ENCODE data around the gene FAM200C. TPM values are rescaled to one million over a fixed set of nuclear protein-coding genes. Genes with fewer than 3 reads are reported as not detected.

The FAM200C gene
- total and polyA plus RNA-seq, 9 of the 15 experiments (the other 6 are each of a cell fraction or from before 2014, with no cell fraction given): 1.3 to 7.0 (median 1.8) TPM

DNA sequence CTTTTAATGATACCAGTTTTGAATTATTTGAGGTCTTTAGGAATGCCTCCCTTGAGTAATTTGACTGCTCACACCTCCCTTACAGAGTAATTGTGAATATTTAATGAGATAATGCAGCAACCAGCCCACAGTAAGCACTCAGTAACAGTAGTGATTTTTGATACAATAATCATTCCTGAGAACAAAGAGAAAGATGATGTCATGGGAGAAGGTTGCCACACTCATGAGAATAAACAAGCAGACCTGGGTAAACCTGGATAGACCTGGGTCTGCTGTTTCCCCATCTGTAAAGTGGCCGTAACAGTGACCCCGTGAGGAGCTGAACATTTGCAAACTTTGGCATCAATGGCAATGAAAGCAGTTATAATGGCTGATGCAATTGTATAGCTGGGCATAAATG is 33.6 kb downstream of the FAM200C start (continued):
- TF ChIP-seq, protein P1, sequence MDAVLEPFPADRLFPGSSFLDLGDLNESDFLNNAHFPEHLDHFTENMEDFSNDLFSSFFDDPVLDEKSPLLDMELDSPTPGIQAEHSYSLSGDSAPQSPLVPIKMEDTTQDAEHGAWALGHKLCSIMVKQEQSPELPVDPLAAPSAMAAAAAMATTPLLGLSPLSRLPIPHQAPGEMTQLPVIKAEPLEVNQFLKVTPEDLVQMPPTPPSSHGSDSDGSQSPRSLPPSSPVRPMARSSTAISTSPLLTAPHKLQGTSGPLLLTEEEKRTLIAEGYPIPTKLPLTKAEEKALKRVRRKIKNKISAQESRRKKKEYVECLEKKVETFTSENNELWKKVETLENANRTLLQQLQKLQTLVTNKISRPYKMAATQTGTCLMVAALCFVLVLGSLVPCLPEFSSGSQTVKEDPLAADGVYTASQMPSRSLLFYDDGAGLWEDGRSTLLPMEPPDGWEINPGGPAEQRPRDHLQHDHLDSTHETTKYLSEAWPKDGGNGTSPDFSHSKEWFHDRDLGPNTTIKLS (IDR thresholded peaks at IDR 0.05; ENCODE audit: borderline replicate concordance, low read depth): no peak
- no peak for TF ChIP-seq SMC3 (conservative IDR thresholded peaks at IDR 0.05; ENCODE audit: insufficient read depth, low read depth, low read length)
- TF ChIP-seq, protein P2, sequence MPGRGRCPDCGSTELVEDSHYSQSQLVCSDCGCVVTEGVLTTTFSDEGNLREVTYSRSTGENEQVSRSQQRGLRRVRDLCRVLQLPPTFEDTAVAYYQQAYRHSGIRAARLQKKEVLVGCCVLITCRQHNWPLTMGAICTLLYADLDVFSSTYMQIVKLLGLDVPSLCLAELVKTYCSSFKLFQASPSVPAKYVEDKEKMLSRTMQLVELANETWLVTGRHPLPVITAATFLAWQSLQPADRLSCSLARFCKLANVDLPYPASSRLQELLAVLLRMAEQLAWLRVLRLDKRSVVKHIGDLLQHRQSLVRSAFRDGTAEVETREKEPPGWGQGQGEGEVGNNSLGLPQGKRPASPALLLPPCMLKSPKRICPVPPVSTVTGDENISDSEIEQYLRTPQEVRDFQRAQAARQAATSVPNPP (IDR thresholded peaks at IDR 0.05; ENCODE audit: borderline replicate concordance, insufficient read depth, insufficient read length): no peak
- no peak for TF ChIP-seq NFE2L1 (tag; IDR thresholded peaks at IDR 0.05; ENCODE audit: borderline replicate concordance, low read depth)
- TF ChIP-seq, protein P3, sequence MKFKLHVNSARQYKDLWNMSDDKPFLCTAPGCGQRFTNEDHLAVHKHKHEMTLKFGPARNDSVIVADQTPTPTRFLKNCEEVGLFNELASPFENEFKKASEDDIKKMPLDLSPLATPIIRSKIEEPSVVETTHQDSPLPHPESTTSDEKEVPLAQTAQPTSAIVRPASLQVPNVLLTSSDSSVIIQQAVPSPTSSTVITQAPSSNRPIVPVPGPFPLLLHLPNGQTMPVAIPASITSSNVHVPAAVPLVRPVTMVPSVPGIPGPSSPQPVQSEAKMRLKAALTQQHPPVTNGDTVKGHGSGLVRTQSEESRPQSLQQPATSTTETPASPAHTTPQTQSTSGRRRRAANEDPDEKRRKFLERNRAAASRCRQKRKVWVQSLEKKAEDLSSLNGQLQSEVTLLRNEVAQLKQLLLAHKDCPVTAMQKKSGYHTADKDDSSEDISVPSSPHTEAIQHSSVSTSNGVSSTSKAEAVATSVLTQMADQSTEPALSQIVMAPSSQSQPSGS (CRISPR knock-in tag; IDR thresholded peaks at IDR 0.05): no peak
- TF ChIP-seq MYBL2 (IDR thresholded peaks at IDR 0.05; ENCODE audit: low read depth): no peak
- TF ChIP-seq MYBL2 (CRISPR knock-in tag; IDR thresholded peaks at IDR 0.05; ENCODE audit: borderline replicate concordance): no peak
- TF ChIP-seq ZNF23 (CRISPR knock-in tag; IDR thresholded peaks at IDR 0.05): no peak
- TF ChIP-seq MAFK (IDR thresholded peaks at IDR 0.05; ENCODE audit: low read length): no peak
- TF ChIP-seq BCOR (IDR thresholded peaks at IDR 0.05): no peak
- no peak for TF ChIP-seq ELF2 (CRISPR knock-in tag; IDR thresholded peaks at IDR 0.05)
- TF ChIP-seq CCAR2 (IDR thresholded peaks at IDR 0.05; ENCODE audit: low read depth, low read length): no peak
- TF ChIP-seq, protein P4, sequence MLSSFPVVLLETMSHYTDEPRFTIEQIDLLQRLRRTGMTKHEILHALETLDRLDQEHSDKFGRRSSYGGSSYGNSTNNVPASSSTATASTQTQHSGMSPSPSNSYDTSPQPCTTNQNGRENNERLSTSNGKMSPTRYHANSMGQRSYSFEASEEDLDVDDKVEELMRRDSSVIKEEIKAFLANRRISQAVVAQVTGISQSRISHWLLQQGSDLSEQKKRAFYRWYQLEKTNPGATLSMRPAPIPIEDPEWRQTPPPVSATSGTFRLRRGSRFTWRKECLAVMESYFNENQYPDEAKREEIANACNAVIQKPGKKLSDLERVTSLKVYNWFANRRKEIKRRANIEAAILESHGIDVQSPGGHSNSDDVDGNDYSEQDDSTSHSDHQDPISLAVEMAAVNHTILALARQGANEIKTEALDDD (IDR thresholded peaks at IDR 0.05): no peak
- no peak for TF ChIP-seq CBFB (CRISPR knock-in tag; IDR thresholded peaks at IDR 0.05)

Measured in K562 (cell line).